Measurements from ENCODE around the gene ISG20.
A peak's percentile ranks its signal among the peaks of the same experiment; 100 is the strongest.

Gene ISG20

GRCh38 chr15:88701561-88702095 is 62.8 kb downstream of the ISG20 start:
- Histone ChIP-seq H3K36me3 (ENCODE audit: control insufficient read depth, low read depth, low read length) (no peaks in the 10 kb centered on the region), H3K9ac (ENCODE audit: low read length) (no peak overlapping the region), H3K4me1 (ENCODE audit: control insufficient read depth, low read depth, low read length) (no peaks in the 10 kb centered on the region), H3K27me3 (ENCODE audit: control insufficient read depth, insufficient read depth, low read length) (peaks cover 36% of the 10 kb centered on the region), H3K9me3 (ENCODE audit: control insufficient read depth, low read depth, low read length) (no peaks in the 10 kb centered on the region), H3K4me3 (ENCODE audit: low read length) (no peak overlapping the region), H3K27ac (ENCODE audit: low read length) (no peak overlapping the region)

GRCh38 chr15:88702983-88703382 is 64.2 kb downstream of the ISG20 start:
- no peak overlapping the region for H3K4me3 ChIP-seq (ENCODE audit: low read length)
- H3K4me1 ChIP-seq (ENCODE audit: control insufficient read depth, low read depth, low read length): no peaks in the 10 kb centered on the region
- peaks cover 36% of the 10 kb centered on the region for H3K27me3 ChIP-seq (ENCODE audit: control insufficient read depth, insufficient read depth, low read length)
- no peaks in the 10 kb centered on the region for H3K36me3 ChIP-seq (ENCODE audit: control insufficient read depth, low read depth, low read length)
- H3K9ac ChIP-seq (ENCODE audit: low read length): no peak overlapping the region
- H3K9me3 ChIP-seq (ENCODE audit: control insufficient read depth, low read depth, low read length): no peaks in the 10 kb centered on the region
- no peak overlapping the region for H3K27ac ChIP-seq (ENCODE audit: low read length)

GRCh38 chr15:88703533-88703932 is 64.7 kb downstream of the ISG20 start:
- Histone ChIP-seq H3K36me3 (ENCODE audit: control insufficient read depth, low read depth, low read length) (no peaks in the 10 kb centered on the region), H3K4me1 (ENCODE audit: control insufficient read depth, low read depth, low read length) (no peaks in the 10 kb centered on the region), H3K27ac (ENCODE audit: low read length) (no peak overlapping the region), H3K4me3 (ENCODE audit: low read length) (no peak overlapping the region), H3K9me3 (ENCODE audit: control insufficient read depth, low read depth, low read length) (no peaks in the 10 kb centered on the region), H3K27me3 (ENCODE audit: control insufficient read depth, insufficient read depth, low read length) (peaks cover 36% of the 10 kb centered on the region), H3K9ac (ENCODE audit: low read length) (no peak overlapping the region)

GRCh38 chr15:88704791-88705768 is 66.3 kb downstream of the ISG20 start:
- Histone ChIP-seq H3K4me1 (ENCODE audit: control insufficient read depth, low read depth, low read length) (no peaks in the 10 kb centered on the region), H3K9ac (ENCODE audit: low read length) (peak overlapping the region; percentile 7), H3K4me3 (ENCODE audit: low read length) (peak overlapping the region; percentile 62), H3K27me3 (ENCODE audit: control insufficient read depth, insufficient read depth, low read length) (peaks cover 36% of the 10 kb centered on the region), H3K36me3 (ENCODE audit: control insufficient read depth, low read depth, low read length) (no peaks in the 10 kb centered on the region), H3K9me3 (ENCODE audit: control insufficient read depth, low read depth, low read length) (no peaks in the 10 kb centered on the region), H3K27ac (ENCODE audit: low read length) (no peak overlapping the region)

- Histone ChIP-seq H3K9ac (ENCODE audit: low read length) (no peak overlapping the region), H3K27me3 (ENCODE audit: control insufficient read depth, insufficient read depth, low read length) (peaks cover 36% of the 10 kb centered on the region), H3K36me3 (ENCODE audit: control insufficient read depth, low read depth, low read length) (no peaks in the 10 kb centered on the region), H3K4me1 (ENCODE audit: control insufficient read depth, low read depth, low read length) (no peaks in the 10 kb centered on the region), H3K4me3 (ENCODE audit: low read length) (peak overlapping the region; percentile 62), H3K9me3 (ENCODE audit: control insufficient read depth, low read depth, low read length) (no peaks in the 10 kb centered on the region), H3K27ac (ENCODE audit: low read length) (no peak overlapping the region)
Observed at GRCh38 chr15:88705769-88706165, 67.0 kb downstream of the ISG20 start.
